Neural cell (in vitro differentiated cells): ENCODE results near the gene CFAP100. TPM values are rescaled to one million over a fixed set of nuclear protein-coding genes. Genes with fewer than 3 reads are reported as not detected.

Experiments
- H2AFZ ChIP-seq: fragments of 200-600, 300-800 bp; sonication (generic), shearing (Covaris generic); 2 replicates; pipeline ENCODE4 v1.6.0; 2014; ENCODE audit warnings: low read depth, mild to moderate bottlenecking, antibody characterized with exemption, low read length, moderate library complexity
- H3F3A ChIP-seq: fragments of 200-600 bp; shearing (Covaris generic); 2 replicates; pipeline ENCODE4 v1.6.1; 2016; ENCODE audit warnings: mild to moderate bottlenecking, moderate library complexity, mixed read lengths, antibody characterized with exemption, low read length; ENCODE audit not compliant: insufficient read depth, poor library complexity, severe bottlenecking
- H3K27ac ChIP-seq: fragments of 200-600, 300-800 bp; sonication (generic), shearing (Covaris generic); 2 replicates; pipeline ENCODE4 v1.5.1; 2014; ENCODE audit warnings: mild to moderate bottlenecking, low read length, moderate library complexity
- H3K27me3 ChIP-seq: fragments of 300-800, 200-600 bp; sonication (generic), shearing (Covaris generic); 2 replicates; pipeline ENCODE4 v1.6.0; 2014; ENCODE audit warnings: mild to moderate bottlenecking, low read depth, low read length, moderate library complexity; ENCODE audit not compliant: insufficient read depth
- H3K36me3 ChIP-seq: fragments of 300-800, 200-600 bp; sonication (generic), shearing (Covaris generic); 2 replicates; pipeline ENCODE4 v1.5.1; 2014; ENCODE audit warnings: mild to moderate bottlenecking, antibody characterized with exemption, low read length, moderate library complexity; ENCODE audit not compliant: insufficient read depth
- H3K4me2 ChIP-seq: fragments of 300-800, 200-600 bp; sonication (generic), shearing (Covaris generic); 2 replicates; pipeline ENCODE4 v1.6.0; 2014; ENCODE audit warnings: mild to moderate bottlenecking, low read length
- H3K4me3 ChIP-seq: fragments of 300-800, 200-600 bp; sonication (generic), shearing (Covaris generic); 2 replicates; pipeline ENCODE4 v1.5.1; 2014; ENCODE audit warnings: mild to moderate bottlenecking, low read length, moderate library complexity
- H3K79me2 ChIP-seq: fragments of 200-600 bp; shearing (Covaris generic); replicated peaks from 2 replicates; pipeline ENCODE4 v1.6.0; 2014; ENCODE audit warnings: mild to moderate bottlenecking, low read length, moderate library complexity; ENCODE audit not compliant: insufficient read depth
- H3K9ac ChIP-seq: fragments of 300-800, 200-600 bp; sonication (generic), shearing (Covaris generic); 2 replicates; pipeline ENCODE4 v1.6.1; 2016; ENCODE audit warnings: mild to moderate bottlenecking, low read length, mixed read lengths
- H3K9me2 ChIP-seq: fragments of 200-600 bp; shearing (Covaris generic); 2 replicates; pipeline ENCODE4 v1.6.1; 2016; ENCODE audit warnings: mild to moderate bottlenecking, low read length, mixed read lengths; ENCODE audit not compliant: insufficient read depth
- H3K9me3 ChIP-seq: fragments of 200-600, 300-800 bp; sonication (generic), shearing (Covaris generic); 2 replicates; pipeline ENCODE4 v1.6.1; 2016; ENCODE audit warnings: mild to moderate bottlenecking, mixed run types, low read length, moderate library complexity, mixed read lengths
- H4K20me1 ChIP-seq: fragments of 200-600 bp; shearing (Covaris generic); 2 replicates; pipeline ENCODE4 v1.6.1; 2016; ENCODE audit warnings: mild to moderate bottlenecking, mixed run types; ENCODE audit not compliant: insufficient read depth
- EP300 ChIP-seq: fragments of 450-650 bp; conservative IDR thresholded peaks from 2 replicates; pipeline ENCODE4 v1.6.1; 2014; ENCODE audit warnings: antibody characterized with exemption, mild to moderate bottlenecking, moderate library complexity; ENCODE audit not compliant: poor library complexity, severe bottlenecking
- EZH2 ChIP-seq: fragments of 200-600, 300-800 bp; shearing (Covaris generic), sonication (generic); IDR thresholded peaks from 2 replicates; pipeline ENCODE4 v1.6.1; 2014; ENCODE audit warnings: antibody characterized with exemption, low read length, borderline replicate concordance, mild to moderate bottlenecking; ENCODE audit not compliant: insufficient read depth, poor library complexity, severe bottlenecking
- MXI1 ChIP-seq: fragments of 450-650 bp; conservative IDR thresholded peaks from 2 replicates; pipeline ENCODE4 v1.6.1; 2014; ENCODE audit warnings: antibody characterized with exemption, mild to moderate bottlenecking; ENCODE audit not compliant: poor library complexity, severe bottlenecking
- POLR2AphosphoS5 ChIP-seq: IDR thresholded peaks from 2 replicates; pipeline ENCODE4 v1.6.1; 2012
- RAD21 ChIP-seq: fragments of 450-650 bp; conservative IDR thresholded peaks from 2 replicates; pipeline ENCODE4 v1.6.1; 2014; ENCODE audit warnings: antibody characterized with exemption, mild to moderate bottlenecking, moderate library complexity
- SMC3 ChIP-seq: fragments of 450-650 bp; conservative IDR thresholded peaks from 2 replicates; pipeline ENCODE4 v1.6.1; 2014; ENCODE audit warnings: antibody characterized with exemption, mild to moderate bottlenecking, moderate library complexity; ENCODE audit not compliant: poor library complexity
- TAF1 ChIP-seq: IDR thresholded peaks from 2 replicates; pipeline ENCODE4 v1.6.1; 2012; ENCODE audit warnings: low read depth
- polyA plus RNA-seq: library from polyadenylated mRNA; depleted of rRNA; stranded (reverse); fragments of >200 nt; gene quantifications from 2 replicates; pipeline ENCODE4 v1.2.3, GENCODE V29; 2014
- TF ChIP-seq, protein P1 (sequence below): IDR thresholded peaks from 2 replicates; pipeline ENCODE4 v1.6.1; 2012; ENCODE audit warnings: borderline replicate concordance
- TF ChIP-seq, protein P2 (sequence below): fragments of 450-650 bp; IDR thresholded peaks from 2 replicates; pipeline ENCODE4 v1.5.1; 2014; ENCODE audit warnings: antibody characterized with exemption, mild to moderate bottlenecking, moderate library complexity; ENCODE audit not compliant: poor library complexity, severe bottlenecking

The CFAP100 gene
- polyA plus RNA-seq, 1 donor from 2014 or later = not detected

DNA sequence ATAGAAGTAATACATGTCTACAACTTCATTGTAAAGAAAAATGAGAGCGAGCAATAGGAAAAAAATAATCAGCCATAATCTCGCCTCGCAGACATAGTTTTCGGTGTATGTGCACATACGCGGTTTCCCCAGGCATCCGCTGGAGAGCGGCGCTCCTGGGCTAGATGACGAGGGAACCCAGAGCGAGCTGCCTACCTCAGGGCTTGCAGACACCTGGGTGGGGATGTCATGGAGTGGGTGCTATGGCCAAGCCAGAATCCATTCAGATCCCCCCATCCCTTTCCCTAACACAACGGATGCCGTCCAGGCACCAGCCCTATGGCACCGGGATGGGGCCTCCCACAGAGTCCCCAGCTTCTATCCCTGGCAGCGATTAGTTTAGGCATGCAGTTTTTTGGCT is 4.5 kb upstream of the CFAP100 start:
- Histone ChIP-seq H3K36me3 (no peaks in the 10 kb centered on the region), H3K79me2 (no peaks in the 10 kb centered on the region), H3K27ac (no peak overlapping the region), H3K4me3 (no peak overlapping the region), H3K27me3 (no peaks in the 10 kb centered on the region), H3K9ac (no peak overlapping the region), H2AFZ (no peak overlapping the region), H4K20me1 (no peaks in the 10 kb centered on the region), H3F3A (no peaks in the 10 kb centered on the region), H3K4me2 (no peak overlapping the region), H3K9me3 (no peaks in the 10 kb centered on the region), H3K9me2 (no peaks in the 10 kb centered on the region)
- no peak for TF ChIP-seq POLR2AphosphoS5
- no peak for TF ChIP-seq EZH2
- no peak for TF ChIP-seq SMC3
- TF ChIP-seq, protein P1, sequence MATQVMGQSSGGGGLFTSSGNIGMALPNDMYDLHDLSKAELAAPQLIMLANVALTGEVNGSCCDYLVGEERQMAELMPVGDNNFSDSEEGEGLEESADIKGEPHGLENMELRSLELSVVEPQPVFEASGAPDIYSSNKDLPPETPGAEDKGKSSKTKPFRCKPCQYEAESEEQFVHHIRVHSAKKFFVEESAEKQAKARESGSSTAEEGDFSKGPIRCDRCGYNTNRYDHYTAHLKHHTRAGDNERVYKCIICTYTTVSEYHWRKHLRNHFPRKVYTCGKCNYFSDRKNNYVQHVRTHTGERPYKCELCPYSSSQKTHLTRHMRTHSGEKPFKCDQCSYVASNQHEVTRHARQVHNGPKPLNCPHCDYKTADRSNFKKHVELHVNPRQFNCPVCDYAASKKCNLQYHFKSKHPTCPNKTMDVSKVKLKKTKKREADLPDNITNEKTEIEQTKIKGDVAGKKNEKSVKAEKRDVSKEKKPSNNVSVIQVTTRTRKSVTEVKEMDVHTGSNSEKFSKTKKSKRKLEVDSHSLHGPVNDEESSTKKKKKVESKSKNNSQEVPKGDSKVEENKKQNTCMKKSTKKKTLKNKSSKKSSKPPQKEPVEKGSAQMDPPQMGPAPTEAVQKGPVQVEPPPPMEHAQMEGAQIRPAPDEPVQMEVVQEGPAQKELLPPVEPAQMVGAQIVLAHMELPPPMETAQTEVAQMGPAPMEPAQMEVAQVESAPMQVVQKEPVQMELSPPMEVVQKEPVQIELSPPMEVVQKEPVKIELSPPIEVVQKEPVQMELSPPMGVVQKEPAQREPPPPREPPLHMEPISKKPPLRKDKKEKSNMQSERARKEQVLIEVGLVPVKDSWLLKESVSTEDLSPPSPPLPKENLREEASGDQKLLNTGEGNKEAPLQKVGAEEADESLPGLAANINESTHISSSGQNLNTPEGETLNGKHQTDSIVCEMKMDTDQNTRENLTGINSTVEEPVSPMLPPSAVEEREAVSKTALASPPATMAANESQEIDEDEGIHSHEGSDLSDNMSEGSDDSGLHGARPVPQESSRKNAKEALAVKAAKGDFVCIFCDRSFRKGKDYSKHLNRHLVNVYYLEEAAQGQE = no peak
- no peak for TF ChIP-seq EP300
- no peak for TF ChIP-seq RAD21
- no peak for TF ChIP-seq TAF1
- no peak for TF ChIP-seq MXI1
- TF ChIP-seq, protein P2, sequence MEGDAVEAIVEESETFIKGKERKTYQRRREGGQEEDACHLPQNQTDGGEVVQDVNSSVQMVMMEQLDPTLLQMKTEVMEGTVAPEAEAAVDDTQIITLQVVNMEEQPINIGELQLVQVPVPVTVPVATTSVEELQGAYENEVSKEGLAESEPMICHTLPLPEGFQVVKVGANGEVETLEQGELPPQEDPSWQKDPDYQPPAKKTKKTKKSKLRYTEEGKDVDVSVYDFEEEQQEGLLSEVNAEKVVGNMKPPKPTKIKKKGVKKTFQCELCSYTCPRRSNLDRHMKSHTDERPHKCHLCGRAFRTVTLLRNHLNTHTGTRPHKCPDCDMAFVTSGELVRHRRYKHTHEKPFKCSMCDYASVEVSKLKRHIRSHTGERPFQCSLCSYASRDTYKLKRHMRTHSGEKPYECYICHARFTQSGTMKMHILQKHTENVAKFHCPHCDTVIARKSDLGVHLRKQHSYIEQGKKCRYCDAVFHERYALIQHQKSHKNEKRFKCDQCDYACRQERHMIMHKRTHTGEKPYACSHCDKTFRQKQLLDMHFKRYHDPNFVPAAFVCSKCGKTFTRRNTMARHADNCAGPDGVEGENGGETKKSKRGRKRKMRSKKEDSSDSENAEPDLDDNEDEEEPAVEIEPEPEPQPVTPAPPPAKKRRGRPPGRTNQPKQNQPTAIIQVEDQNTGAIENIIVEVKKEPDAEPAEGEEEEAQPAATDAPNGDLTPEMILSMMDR = no peak

DNA sequence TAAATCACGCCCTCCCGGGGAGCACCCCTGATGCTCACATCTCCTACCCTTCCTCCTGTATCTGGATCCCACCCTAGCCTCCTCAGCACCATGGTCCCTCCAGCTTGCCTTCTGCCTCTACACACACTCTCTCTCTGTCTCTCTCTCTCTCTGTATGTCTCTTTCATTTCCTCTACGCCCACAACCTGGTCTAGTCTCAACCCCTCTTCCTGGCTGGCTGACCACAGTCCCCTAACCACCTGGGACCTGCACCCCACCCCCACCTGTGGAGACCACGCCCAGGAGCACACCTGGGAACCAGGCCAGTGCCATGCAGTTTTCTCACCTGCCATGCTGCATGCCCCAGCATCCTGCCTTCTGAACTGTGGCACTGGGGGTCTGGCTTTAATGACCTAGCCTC is 4.0 kb upstream of the CFAP100 start:
- Histone ChIP-seq H3K9me2 (no peaks in the 10 kb centered on the region), H3K9ac (no peak overlapping the region), H3K27ac (no peak overlapping the region), H3K79me2 (no peaks in the 10 kb centered on the region), H4K20me1 (no peaks in the 10 kb centered on the region), H3K4me3 (no peak overlapping the region), H3K27me3 (no peaks in the 10 kb centered on the region), H3F3A (no peaks in the 10 kb centered on the region), H3K4me2 (no peak overlapping the region), H3K36me3 (no peaks in the 10 kb centered on the region), H2AFZ (no peak overlapping the region), H3K9me3 (no peaks in the 10 kb centered on the region)
- TF ChIP-seq EZH2 = no peak
- TF ChIP-seq, protein P1 = no peak
- no peak for TF ChIP-seq TAF1
- no peak for TF ChIP-seq MXI1
- TF ChIP-seq, protein P2 = no peak
- TF ChIP-seq SMC3 = no peak
- no peak for TF ChIP-seq RAD21
- no peak for TF ChIP-seq EP300
- TF ChIP-seq POLR2AphosphoS5 = no peak
